NT2/D1 (cell line): ENCODE results near the gene KRTAP10-3.

Source experiments
- YY1 ChIP-seq: IDR thresholded peaks from 2 replicates; pipeline ENCODE4 v1.6.1; 2011; ENCODE audit not compliant: insufficient read length, insufficient read depth
- ZNF274 ChIP-seq: IDR thresholded peaks from 2 replicates; pipeline ENCODE4 v1.6.1; 2011; ENCODE audit warnings: mild to moderate bottlenecking, low read depth, low read length

GRCh38 chr21:44528634-44528995 is 30.0 kb downstream of the KRTAP10-3 start:
- TF ChIP-seq ZNF274 (no peak), YY1 (no peak)
